ENCODE results near the gene TPRG1L.

GRCh38 chr1:3668148-3668547 lies 43.3 kb downstream of the TPRG1L start:
- TF ChIP-seq CTCF (IDR thresholded peaks at IDR 0.05; ENCODE audit: low read length), result no peak
- TF ChIP-seq EZH2 (optimal IDR thresholded peaks at IDR 0.05; ENCODE audit: low read depth, low read length), result no peak
- no peak for TF ChIP-seq EZH2phosphoT487 (IDR thresholded peaks at IDR 0.05; ENCODE audit: low read length)

Measured in MM.1S (cell line).